ENCODE data around the gene ANKLE2.
A peak's percentile ranks its signal among the peaks of the same experiment; 100 is the strongest.

The ANKLE2 gene

DNA sequence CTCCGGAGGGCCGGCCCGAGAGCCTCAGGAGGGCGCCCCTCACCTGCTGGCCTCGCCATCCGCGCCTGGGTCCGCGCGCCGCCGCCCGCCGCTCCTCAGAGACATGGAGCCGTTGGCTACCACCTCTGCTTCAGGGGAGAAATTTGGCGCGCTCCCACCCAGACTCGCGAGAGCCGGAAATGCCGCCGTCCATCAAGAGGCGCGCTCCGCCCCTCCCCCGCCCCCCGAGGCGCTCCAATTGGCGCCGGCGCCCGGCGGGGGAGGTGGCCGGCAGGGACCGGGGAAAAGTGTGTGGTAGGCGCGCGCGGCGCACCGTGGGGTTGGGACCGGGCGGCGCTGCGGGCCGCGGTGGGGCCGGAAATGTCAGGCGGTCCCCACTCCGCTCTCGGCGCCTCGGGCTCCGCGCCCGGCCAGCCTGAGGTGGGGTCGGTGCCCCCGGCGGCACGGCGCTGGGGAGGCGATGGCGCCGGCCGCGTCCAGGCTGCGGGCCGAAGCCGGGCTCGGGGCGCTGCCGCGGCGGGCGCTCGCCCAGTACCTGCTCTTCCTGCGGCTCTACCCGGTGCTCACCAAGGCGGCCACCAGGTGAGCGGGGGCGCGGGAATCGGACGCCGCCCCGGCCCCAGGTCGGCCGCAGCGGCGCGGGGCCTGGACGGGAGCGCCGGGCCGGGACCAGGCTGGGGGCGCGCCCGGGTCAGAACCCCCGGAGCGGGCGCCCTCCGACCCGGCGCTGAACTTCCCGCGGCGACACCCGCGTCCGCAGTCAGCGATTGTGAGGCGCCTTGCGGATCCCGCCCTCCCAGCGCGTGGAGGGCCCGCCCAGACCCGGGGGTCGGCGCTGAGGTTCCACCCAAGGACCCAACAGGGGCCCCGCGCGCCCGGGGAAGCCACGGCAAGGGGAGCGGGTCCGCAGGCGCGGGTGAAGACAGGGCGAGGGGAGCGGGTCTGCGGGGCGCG lies 74.1 kb downstream of the ANKLE2 start, which contains the start of the genes POLE and PXMP2:
TSS of gene POLE (minus strand) at position 132 of the 954 bp plus-strand sequence. CDS start at position 105, 27 bp downstream.
TSS of gene PXMP2 (plus strand) at position 377 of the 954 bp plus-strand sequence. CDS start at position 461, 84 bp downstream.
- DNase-seq (ENCODE audit: low spot score) = peak; percentile 83

DNA sequence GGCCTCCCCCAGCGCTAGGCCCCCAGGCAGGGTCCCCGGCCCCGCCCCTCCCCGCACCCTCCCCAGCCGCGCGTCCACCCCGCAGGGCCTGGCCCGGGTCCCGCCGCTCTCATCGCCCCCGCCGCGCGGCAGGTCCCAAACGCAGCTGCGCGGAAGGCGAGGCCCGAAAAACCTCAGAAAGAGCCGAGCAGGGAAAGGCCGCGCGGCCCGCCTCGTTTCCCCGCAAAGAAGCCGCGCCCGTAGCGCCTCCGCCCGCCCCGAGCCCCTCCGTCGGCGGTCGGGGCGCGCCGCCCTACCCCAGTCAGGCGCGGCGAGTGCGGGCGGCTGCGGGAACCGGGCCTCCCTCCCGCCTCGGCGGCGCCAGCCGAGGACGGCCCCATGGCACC lies 74.8 kb downstream of the ANKLE2 start:
- DNase-seq (ENCODE audit: low spot score) = no peak

DNA sequence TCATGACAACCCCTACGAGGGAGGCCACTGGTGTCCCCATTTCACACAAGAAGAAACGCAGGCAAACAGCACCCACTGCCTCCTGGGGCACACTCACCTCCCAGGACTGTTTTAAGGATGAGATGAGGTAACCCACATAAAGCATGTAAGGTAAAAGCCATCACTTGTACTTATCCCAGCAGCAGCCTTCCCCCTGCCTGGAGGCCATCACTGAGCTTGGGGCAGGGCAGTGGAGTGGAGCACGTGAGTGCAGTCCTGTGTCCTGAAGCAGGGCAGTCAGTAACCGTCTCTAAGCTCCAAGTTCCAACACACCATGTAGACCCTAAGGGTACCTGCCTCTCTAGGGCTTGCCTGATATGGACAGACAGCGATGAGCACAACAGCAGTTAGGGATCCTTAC lies 76.2 kb downstream of the ANKLE2 start:
- no peak for DNase-seq (ENCODE audit: low spot score)

GRCh38 chr12:132677492-132677891 lies 84.1 kb downstream of the ANKLE2 start:
- no peak for DNase-seq (ENCODE audit: low spot score)

DNA sequence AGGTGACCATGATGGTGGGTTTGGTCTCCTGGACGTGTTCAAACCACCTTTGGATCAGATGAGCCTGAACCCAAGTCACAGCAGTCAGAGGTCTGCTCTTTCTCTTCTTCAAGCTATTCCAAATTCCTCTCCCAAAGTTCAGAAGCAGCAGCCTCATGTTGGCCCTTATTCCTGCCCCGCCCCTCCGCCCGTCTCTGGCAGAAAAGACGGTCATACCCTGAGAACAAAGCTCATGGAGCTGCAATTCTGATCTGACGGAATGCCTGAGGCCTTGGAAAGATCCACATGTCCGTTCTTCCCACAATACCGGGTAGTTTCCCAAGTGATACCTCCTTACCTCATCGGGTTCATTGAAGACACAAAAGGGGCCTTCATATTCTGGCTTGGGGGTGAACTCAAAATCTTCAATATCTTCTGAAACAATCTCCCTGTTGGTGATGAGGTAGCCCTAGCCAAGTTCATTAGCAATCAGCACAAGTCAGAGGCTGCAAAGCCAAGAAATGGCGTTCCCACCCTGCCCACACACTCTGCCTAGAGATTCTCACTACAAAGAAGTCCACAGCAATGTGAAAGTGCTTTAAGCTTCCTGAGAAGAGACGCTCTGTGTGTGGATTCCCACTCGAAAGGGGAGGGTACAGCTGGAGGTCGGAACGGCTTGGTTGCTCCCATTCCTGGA lies 85.7 kb downstream of the ANKLE2 start:
- DNase-seq (ENCODE audit: low spot score) = no peak
